ENCODE data around the gene ATP7B. TPM values are rescaled to one million over a fixed set of nuclear protein-coding genes. Genes with fewer than 3 reads are reported as not detected.

The ATP7B gene
- total RNA-seq, 1 donor from 2014 or later = 59.4 TPM

- H3K27me3 Mint-ChIP-seq = no peaks in the 10 kb centered on the region
- DNase-seq (ENCODE audit: low spot score, unreplicated experiment) = no peak
- peak overlapping the region; percentile 1 for H3K27ac Mint-ChIP-seq
- TF ChIP-seq CTCF (IDR thresholded peaks at IDR 0.05; ENCODE audit: unreplicated experiment) = peak; percentile 65
- peaks cover 84% of the 10 kb centered on the region for H3K4me1 Mint-ChIP-seq (ENCODE audit: low read depth)
- H3K36me3 Mint-ChIP-seq (ENCODE audit: insufficient read depth) = peaks cover 3% of the 10 kb centered on the region
- no peak overlapping the region for H3K4me3 Mint-ChIP-seq (ENCODE audit: low read depth)
- no peaks in the 10 kb centered on the region for H3K9me3 Mint-ChIP-seq (ENCODE audit: low read depth)
Measured at GRCh38 chr13:52001120-52001731, 10.0 kb downstream of the ATP7B start.

GRCh38 chr13:51999921-52000320 is 11.3 kb downstream of the ATP7B start:
- DNase-seq (ENCODE audit: low spot score, unreplicated experiment) = no peak
- H3K27me3 Mint-ChIP-seq = no peaks in the 10 kb centered on the region
- peaks cover 85% of the 10 kb centered on the region for H3K4me1 Mint-ChIP-seq (ENCODE audit: low read depth)
- no peaks in the 10 kb centered on the region for H3K36me3 Mint-ChIP-seq (ENCODE audit: insufficient read depth)
- no peaks in the 10 kb centered on the region for H3K9me3 Mint-ChIP-seq (ENCODE audit: low read depth)
- H3K27ac Mint-ChIP-seq = peak overlapping the region; percentile 90
- no peak for TF ChIP-seq CTCF (IDR thresholded peaks at IDR 0.05; ENCODE audit: unreplicated experiment)
- peak overlapping the region; percentile 17 for H3K4me3 Mint-ChIP-seq (ENCODE audit: low read depth)

- Mint-ChIP-seq H3K9me3 (ENCODE audit: low read depth) (no peaks in the 10 kb centered on the region), H3K36me3 (ENCODE audit: insufficient read depth) (no peaks in the 10 kb centered on the region), H3K27me3 (no peaks in the 10 kb centered on the region), H3K4me3 (ENCODE audit: low read depth) (peak overlapping the region; percentile 17), H3K27ac (peak overlapping the region; percentile 90), H3K4me1 (ENCODE audit: low read depth) (peaks cover 86% of the 10 kb centered on the region)
- TF ChIP-seq CTCF (IDR thresholded peaks at IDR 0.05; ENCODE audit: unreplicated experiment) = no peak
- DNase-seq (ENCODE audit: low spot score, unreplicated experiment) = no peak
Measured at GRCh38 chr13:51999510-51999911, 11.7 kb downstream of the ATP7B start.

GRCh38 chr13:51998723-51999509 is 12.3 kb downstream of the ATP7B start:
- no peak for TF ChIP-seq CTCF (IDR thresholded peaks at IDR 0.05; ENCODE audit: unreplicated experiment)
- no peaks in the 10 kb centered on the region for H3K27me3 Mint-ChIP-seq
- peak overlapping the region; percentile 90 for H3K27ac Mint-ChIP-seq
- H3K36me3 Mint-ChIP-seq (ENCODE audit: insufficient read depth) = no peaks in the 10 kb centered on the region
- DNase-seq (ENCODE audit: low spot score, unreplicated experiment) = no peak
- H3K4me1 Mint-ChIP-seq (ENCODE audit: low read depth) = peaks cover 81% of the 10 kb centered on the region
- peak overlapping the region; percentile 51 for H3K4me3 Mint-ChIP-seq (ENCODE audit: low read depth)
- H3K9me3 Mint-ChIP-seq (ENCODE audit: low read depth) = no peaks in the 10 kb centered on the region

- Mint-ChIP-seq H3K36me3 (ENCODE audit: insufficient read depth) (no peaks in the 10 kb centered on the region), H3K27me3 (no peaks in the 10 kb centered on the region), H3K27ac (peak overlapping the region; percentile 88), H3K9me3 (ENCODE audit: low read depth) (no peaks in the 10 kb centered on the region), H3K4me3 (ENCODE audit: low read depth) (peak overlapping the region; percentile 17), H3K4me1 (ENCODE audit: low read depth) (peaks cover 77% of the 10 kb centered on the region)
- DNase-seq (ENCODE audit: low spot score, unreplicated experiment) = no peak
- no peak for TF ChIP-seq CTCF (IDR thresholded peaks at IDR 0.05; ENCODE audit: unreplicated experiment)
Measured at GRCh38 chr13:51997641-51998330, 13.5 kb downstream of the ATP7B start.
